HG03095 (cell line): Measurements from ENCODE around the gene EIF3F.
"Not testable (repeated sequence)": the region's sequence is repeated elsewhere in the genome, so short reads cannot be mapped to it uniquely, and the experiment has no call there.

Experiments
- ATAC-seq: cut with Tn5 transposase; IDR thresholded peaks from one replicate; pipeline ENCODE4 v1.9.1; 2021; ENCODE audit warnings: moderate library complexity; ENCODE audit not compliant: unreplicated experiment

EIF3F gene

GRCh38 chr11:7987560-7987883 is 385 bp downstream of the EIF3F start:
- ATAC-seq = not testable (repeated sequence)

DNA sequence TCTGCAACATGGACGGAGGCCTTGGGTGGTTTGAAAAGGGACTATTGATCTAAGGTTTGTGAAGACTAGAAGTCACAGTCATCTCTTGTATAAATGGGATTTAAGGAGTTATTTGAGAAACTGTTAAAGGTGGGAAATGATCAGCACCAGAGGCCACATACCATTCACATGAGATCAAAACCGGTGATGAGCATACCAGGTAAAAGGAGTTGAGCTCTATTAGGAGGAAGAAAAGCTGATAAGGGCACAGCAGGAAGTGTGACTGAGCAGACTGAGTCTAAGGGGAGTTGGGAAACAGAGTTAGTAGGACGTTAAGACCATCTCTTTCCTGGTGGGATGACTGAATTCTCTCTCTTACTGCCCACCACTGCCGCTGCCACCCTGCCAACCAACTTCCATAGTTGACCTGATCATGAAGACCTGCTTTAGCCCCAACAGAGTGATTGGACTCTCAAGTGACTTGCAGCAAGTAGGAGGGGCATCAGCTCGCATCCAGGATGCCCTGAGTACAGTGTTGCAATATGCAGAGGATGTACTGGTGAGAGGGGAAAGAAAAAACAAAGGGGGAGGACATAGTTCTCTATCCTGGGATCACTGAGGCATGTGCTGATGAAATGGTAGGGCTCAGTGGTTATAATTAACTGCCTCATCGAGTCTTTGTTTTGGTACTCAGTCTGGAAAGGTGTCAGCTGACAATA is 7.6 kb downstream of the EIF3F start:
- ATAC-seq = no peak

DNA sequence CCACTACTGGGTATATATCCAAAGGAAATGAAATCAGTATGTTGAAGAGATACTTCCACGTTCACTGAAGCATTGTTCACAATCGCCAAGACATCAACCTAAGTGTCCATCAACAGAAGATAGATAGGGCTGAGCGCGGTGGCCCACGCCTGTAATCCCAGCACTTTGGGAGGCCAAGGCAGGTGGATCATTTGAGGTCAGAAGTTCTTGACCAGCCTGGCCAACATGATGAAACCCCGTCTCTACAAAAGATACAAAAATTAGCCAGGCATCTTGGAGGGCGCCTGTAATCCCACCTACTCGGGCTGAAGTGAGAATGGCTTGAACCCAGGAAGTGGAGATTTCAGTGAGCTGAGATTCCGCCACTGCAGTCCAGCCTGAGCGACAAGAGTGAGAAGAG is 12.7 kb downstream of the EIF3F start:
- ATAC-seq = no peak

- ATAC-seq = no peak
Measured at GRCh38 chr11:8000390-8000789, 13.3 kb downstream of the EIF3F start.

- ATAC-seq = no peak
Measured at GRCh38 chr11:8002676-8003075, 15.5 kb downstream of the EIF3F start.

- ATAC-seq = no peak
Measured at GRCh38 chr11:8003187-8003586, 16.1 kb downstream of the EIF3F start.

- no peak for ATAC-seq
Measured at GRCh38 chr11:8004008-8004407, 16.9 kb downstream of the EIF3F start.

DNA sequence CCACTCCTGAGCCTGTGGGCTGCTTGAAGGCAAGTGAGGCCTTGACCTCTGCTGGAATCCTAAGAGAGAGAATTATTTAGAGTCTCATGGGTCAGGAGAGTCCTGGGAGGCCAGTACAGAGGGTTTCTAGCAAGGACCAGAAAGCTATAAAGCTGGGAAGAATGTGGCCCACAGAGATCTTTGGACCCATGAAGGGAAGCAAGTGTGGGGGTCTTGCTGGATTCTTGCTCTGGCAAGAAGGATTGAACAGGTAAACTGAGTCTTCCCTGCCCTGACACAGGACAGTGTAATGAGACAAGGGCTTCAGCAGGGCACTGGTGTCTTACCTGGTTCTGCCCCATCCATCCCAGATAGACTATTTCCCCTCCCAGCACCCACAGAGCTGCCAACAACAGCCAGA is 18.4 kb downstream of the EIF3F start:
- ATAC-seq = no peak

DNA sequence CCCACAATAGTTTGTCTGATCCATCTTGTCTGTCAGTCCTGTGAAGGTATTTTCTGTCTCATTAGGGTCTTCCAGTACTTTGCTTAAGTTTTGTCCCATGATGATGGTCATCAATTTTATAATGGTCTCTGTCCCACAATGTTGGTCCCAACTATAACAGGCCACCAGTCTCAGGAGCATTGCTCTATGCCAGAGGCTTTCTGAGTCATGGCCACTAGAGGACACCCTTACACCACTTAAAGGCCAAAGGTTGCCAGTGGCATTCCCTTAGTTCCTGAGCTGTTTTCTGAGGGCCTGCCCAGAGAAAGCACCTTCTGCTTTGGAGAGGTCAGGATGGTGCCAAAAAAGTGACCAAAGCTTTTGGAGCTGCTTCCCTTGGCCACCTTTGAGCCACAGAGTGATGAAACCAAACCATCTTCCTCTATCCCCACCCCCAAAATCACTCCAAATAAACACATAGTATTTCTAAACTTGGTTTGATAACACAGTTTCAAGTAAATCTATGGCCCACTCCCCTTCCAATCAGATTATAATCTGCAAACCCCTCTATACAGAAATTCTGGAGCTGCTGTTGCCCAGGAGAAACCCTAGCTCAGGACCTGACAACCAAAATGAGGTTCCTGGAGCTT is 19.3 kb downstream of the EIF3F start:
- ATAC-seq = peak; percentile 70

GRCh38 chr11:8008212-8008611 is 21.1 kb downstream of the EIF3F start:
- ATAC-seq = no peak

- ATAC-seq = no peak
Measured at GRCh38 chr11:8009856-8010255, 22.7 kb downstream of the EIF3F start.

DNA sequence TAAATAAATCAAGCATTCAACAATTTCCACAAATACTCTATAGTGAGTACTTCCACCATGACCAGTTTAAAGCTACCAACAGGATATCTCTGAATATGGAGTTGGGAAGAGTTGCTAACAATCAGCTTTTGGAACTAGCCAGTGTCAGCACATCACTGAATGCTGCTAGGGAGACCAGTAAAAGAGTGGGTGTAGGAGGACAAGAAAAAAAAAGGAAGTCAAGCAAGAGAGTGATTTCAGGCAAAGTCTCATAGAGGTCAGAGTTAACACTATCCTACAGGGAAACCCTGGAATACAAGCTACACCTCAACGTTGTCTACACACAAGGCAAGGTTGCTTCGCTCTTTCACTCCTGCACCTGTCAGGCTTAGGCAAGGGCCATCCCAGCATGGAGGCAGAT is 24.2 kb downstream of the EIF3F start:
- no peak for ATAC-seq

DNA sequence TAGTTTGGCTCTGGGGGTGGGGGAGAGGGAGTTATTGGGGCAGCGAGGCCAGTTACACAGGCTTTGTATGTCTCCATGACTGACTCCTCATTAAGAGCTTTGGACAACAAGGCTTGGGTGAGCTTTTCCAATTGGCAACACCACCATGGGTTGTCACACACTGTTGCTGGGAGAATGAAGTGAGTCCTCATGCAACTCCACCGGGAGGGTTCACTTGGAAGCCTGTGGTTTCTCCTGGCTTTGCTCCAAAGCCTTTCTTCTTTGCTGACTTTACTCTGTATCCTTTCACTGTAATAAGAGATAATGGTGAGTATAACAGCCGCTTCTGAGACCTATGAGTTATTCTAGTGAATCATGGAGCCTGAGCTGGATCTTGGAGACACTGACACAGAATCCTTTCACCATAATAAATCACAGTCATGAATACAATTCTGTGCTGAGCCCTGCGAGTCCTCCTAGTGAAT is 24.9 kb downstream of the EIF3F start:
- ATAC-seq = no peak

DNA sequence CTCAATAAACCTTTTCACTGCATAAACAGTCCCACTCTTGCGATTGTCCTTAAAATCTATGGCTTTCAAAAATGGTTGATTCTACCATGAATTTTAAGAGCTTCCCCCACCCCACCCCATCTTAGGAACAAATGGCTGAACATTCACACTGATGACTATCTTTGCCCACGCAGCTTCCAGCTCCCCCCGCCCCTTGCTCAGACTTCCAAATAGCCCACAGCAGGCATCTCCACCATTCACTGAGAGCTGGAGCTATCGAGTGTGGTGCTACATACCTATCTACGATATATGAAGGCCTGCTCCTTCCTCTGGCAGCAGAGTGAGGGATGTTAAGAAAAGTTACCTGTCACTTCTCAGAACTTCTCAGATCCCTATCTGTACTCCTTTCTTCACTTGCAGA is 26.7 kb downstream of the EIF3F start:
- ATAC-seq = no peak

DNA sequence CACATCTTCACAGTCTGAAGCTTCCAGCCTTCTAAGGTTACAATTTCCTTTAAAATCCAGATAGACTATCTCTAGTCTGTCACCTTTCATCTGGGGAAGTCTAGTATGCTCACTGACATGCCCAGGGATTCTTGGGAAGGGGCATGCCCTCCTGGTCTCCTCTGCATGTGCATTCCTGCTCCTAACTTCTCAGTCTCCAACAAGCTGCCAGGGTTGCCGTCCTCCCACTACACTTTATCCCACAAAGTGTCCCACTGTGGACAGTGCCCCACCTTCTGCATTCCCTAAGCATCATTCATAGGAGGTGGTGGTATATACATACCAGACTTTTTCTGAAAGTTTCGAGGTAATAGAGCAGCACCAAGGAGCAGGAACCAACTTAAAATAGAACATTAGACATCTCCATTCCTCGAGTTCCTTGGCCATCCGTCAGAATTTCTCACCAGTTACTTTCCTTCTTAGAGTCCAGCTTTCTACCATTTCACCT is 28.7 kb downstream of the EIF3F start:
- ATAC-seq = no peak

DNA sequence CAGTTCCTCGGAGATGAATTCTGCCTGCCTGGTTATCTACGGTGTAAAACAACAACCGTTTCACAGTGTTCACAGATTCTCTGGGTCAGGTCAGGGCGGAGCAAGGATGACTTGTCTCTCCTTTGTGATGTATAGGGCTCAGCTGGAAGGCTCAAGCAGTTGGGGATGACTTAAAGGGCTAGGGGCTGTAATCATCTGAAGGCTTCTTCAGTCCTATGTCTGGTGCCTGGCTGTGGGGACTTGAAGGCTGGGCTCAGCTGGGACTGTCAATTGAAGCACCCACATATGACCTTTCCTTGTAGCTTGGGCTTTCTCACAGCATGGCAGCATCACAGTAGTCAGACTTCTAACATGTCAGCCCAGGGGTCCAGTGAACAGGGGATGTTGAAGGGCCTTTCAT is 29.3 kb downstream of the EIF3F start:
- ATAC-seq = no peak

DNA sequence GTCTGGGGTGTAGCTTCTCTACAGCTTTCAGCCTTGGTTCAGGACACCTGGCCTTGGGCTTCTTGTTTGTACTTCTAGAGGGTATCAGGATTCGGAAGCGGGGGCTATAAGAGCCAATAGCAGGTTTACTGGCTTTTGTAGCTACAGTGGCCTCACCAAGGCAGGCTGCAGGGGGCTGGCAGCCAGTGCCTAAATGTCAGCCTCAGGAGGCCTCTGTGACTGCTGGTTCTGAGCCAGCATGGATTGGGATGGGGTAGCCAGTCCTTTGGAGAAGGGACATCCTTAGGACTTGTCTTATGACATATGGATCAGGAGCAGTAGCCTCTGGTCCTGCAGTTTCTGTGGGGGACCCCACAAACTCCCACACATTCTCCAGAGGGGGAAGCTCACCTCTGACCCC is 29.9 kb downstream of the EIF3F start:
- ATAC-seq = no peak

GRCh38 chr11:8017894-8018483 is 30.9 kb downstream of the EIF3F start:
- no peak for ATAC-seq

DNA sequence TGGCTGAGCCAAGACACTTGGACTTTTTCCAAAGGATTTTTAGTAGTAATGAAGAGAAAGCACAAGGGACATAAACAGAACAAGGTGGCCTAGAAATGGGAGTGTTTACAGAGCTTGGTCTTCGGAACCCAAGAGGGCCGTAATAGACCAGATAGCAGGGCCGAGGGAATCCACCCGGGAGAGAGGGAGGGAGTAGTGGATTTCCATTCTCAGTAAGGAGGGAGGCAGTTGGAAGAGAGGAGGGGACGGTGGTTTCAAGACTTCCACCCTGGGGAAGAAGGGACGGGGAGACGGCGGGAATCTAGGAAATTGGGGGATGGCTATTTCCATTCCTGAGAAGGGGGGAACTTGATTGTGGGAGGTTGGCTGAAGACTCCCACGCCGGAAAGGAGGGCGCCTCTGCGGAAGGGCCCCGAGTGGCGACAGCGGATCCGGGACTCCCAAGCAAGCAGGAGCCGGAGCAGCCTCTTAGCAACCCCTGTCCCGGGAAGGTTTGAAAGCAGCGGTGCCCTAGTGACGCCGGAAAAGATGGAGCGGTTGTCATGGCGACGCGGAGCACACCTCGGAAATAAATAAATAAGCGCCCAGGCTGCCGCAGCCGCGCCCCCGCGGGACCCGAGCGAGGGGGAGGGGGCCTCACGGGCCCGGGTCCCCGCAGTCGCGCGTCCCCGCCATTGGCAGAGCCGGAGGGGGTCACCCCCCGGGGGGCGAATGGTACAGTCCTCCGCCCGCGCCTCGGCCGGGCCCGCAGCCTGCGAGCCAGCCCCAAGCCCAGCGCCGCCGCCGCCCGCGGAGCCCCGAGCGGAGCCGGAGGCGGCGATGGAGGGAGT is 31.6 kb downstream of the EIF3F start:
- no peak for ATAC-seq

GRCh38 chr11:8019314-8020243 is 32.4 kb downstream of the EIF3F start:
- no peak for ATAC-seq

- no peak for ATAC-seq
Measured at GRCh38 chr11:8020244-8020597, 33.1 kb downstream of the EIF3F start.
